GM12892 (cell line): ENCODE results near the gene PIMREG.

Source experiments
- POLR2A ChIP-seq: IDR thresholded peaks from 2 replicates; pipeline ENCODE4 v1.6.1; 2011; ENCODE audit warnings: low read depth, low read length, control low read depth
- POLR2AphosphoS5 ChIP-seq: IDR thresholded peaks from 2 replicates; pipeline ENCODE4 v1.6.1; 2011; ENCODE audit warnings: low read depth, low read length, control low read depth

DNA sequence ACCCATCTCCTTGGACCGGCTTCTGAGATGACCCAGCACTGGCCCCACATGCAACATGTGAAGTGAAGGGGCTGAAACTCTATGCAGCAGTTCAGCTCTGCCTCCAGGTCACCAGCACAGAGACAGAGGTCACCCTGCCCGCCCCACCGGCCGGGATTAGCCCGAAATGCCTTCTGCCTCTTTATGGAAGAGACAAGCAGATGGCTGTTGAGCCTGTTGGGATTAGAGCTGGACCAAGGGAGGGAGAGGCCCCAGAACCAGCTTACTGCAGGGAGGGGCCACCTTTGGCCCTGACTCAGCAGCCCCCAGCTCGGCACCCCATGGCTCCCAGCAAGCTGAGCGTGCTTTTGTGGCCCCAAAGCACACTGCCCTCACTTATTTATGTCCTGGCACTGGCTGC lies 15.0 kb upstream of the PIMREG start:
- TF ChIP-seq POLR2AphosphoS5 (no peak), POLR2A (no peak)
